CD14-positive monocyte (primary cell): ENCODE data around the gene FOXRED1. TPM values are rescaled to one million over a fixed set of nuclear protein-coding genes. Genes with fewer than 3 reads are reported as not detected.
"Not testable (repeated sequence)": the region's sequence is repeated elsewhere in the genome, so short reads cannot be mapped to it uniquely, and the experiment has no call there.

ENCODE experiments used
- DNase-seq, 3 donors: peaks; one replicate each; pipeline ENCODE4 v3.0.0-alpha.2; 2011 to 2022
- H2AFZ ChIP-seq: 2 replicates; pipeline ENCODE4 v1.6.0; 2012; ENCODE audit warnings: mild to moderate bottlenecking, low read depth, low read length, inconsistent platforms; ENCODE audit not compliant: insufficient read depth, poor library complexity, severe bottlenecking
- H3K27ac ChIP-seq, 2 donors: 1 replicate in 1 of 2; 2 replicates in 1 of 2; pipeline ENCODE4 v1.5.1; 2012 to 2013; ENCODE audit warnings: low read length in 2 of 2, control low read depth in 1 of 2, inconsistent platforms in 1 of 2, low read depth in 1 of 2, mild to moderate bottlenecking in 1 of 2
- H3K27me3 ChIP-seq, 2 donors: one replicate each; pipeline versions ENCODE4 v1.6.0 to v1.6.1; 2011 to 2013; ENCODE audit warnings: low read length in 2 of 2; ENCODE audit not compliant: control insufficient read depth in 2 of 2, insufficient read depth in 2 of 2
- H3K36me3 ChIP-seq, 2 donors: replicated peaks in 1 of 2; 1 replicate in 1 of 2; 2 replicates in 1 of 2; pipeline versions ENCODE4 v1.5.1 to v1.6.1; 2012 to 2013; ENCODE audit warnings: low read length in 2 of 2, control low read depth in 1 of 2, inconsistent platforms in 1 of 2, mild to moderate bottlenecking in 1 of 2; ENCODE audit not compliant: insufficient read depth in 2 of 2, control insufficient read depth in 1 of 2
- H3K4me1 ChIP-seq, 2 donors: 1 replicate in 1 of 2; 2 replicates in 1 of 2; pipeline versions ENCODE4 v1.5.1 to v1.6.1; 2012 to 2013; ENCODE audit warnings: low read length in 2 of 2, control low read depth in 1 of 2, inconsistent platforms in 1 of 2, mild to moderate bottlenecking in 1 of 2, moderate library complexity in 1 of 2; ENCODE audit not compliant: insufficient read depth in 2 of 2, control insufficient read depth in 1 of 2
- H3K4me2 ChIP-seq: replicated peaks from 2 replicates; pipeline ENCODE3; 2012; ENCODE audit warnings: low read length, moderate library complexity, mild to moderate bottlenecking; ENCODE audit not compliant: poor library complexity, severe bottlenecking; ENCODE audit errors: extremely low read depth
- H3K4me3 ChIP-seq, 3 experiments: fragments of 200-600 bp in 1 of 3; sonication (generic) in 1 of 3; replicated peaks in 1 of 3; 1 replicate in 2 of 3; 2 replicates in 1 of 3; pipeline ENCODE4 v1.5.1; 2011 to 2013; ENCODE audit warnings: low read length in 3 of 3, mild to moderate bottlenecking in 3 of 3, control low read depth in 2 of 3, low read depth in 2 of 3, inconsistent platforms in 1 of 3, moderate library complexity in 1 of 3
- H3K79me2 ChIP-seq: 2 replicates; pipeline ENCODE4 v1.6.0; 2012; ENCODE audit warnings: mild to moderate bottlenecking, control low read depth, inconsistent platforms, low read length, moderate library complexity; ENCODE audit not compliant: insufficient read depth
- H3K9ac ChIP-seq: 2 replicates; pipeline ENCODE4 v1.6.0; 2017; ENCODE audit warnings: low read length, mild to moderate bottlenecking; ENCODE audit not compliant: insufficient read depth, poor library complexity, severe bottlenecking
- H3K9me3 ChIP-seq, 2 donors: replicated peaks in 1 of 2; 1 replicate in 1 of 2; 2 replicates in 1 of 2; pipeline versions ENCODE4 v1.5.1 to v1.6.1; 2012 to 2013; ENCODE audit warnings: low read length in 2 of 2, control low read depth in 1 of 2; ENCODE audit not compliant: control insufficient read depth in 1 of 2, insufficient read depth in 1 of 2
- H4K20me1 ChIP-seq: 2 replicates; pipeline ENCODE4 v1.6.0; 2012; ENCODE audit warnings: mild to moderate bottlenecking, low read length, control low read depth, moderate library complexity; ENCODE audit not compliant: insufficient read depth
- H3K27ac Mint-ChIP-seq, 7 donors: one replicate each; pipeline ENCODE4 v1.8.0; 2020; ENCODE audit warnings: mild to moderate bottlenecking in 7 of 7, mixed read lengths in 7 of 7, moderate library complexity in 6 of 7, inconsistent platforms in 2 of 7
- H3K27me3 Mint-ChIP-seq, 3 donors: one replicate each; pipeline ENCODE4 v1.8.0; 2021 to 2022; ENCODE audit warnings: low read depth in 3 of 3, mild to moderate bottlenecking in 3 of 3, mixed read lengths in 3 of 3, moderate library complexity in 3 of 3, inconsistent platforms in 1 of 3
- H3K36me3 Mint-ChIP-seq, 2 donors: one replicate each; pipeline ENCODE4 v1.8.0; 2020; ENCODE audit warnings: mixed read lengths in 2 of 2, inconsistent platforms in 1 of 2, mild to moderate bottlenecking in 1 of 2
- H3K4me1 Mint-ChIP-seq: one replicate; pipeline ENCODE4 v1.8.0; 2020; ENCODE audit warnings: mild to moderate bottlenecking, mixed read lengths
- H3K4me3 Mint-ChIP-seq, 2 donors: one replicate each; pipeline ENCODE4 v1.8.0; 2020; ENCODE audit warnings: mild to moderate bottlenecking in 2 of 2, mixed read lengths in 2 of 2, moderate library complexity in 1 of 2
- H3K9me3 Mint-ChIP-seq, 7 donors: one replicate each; pipeline ENCODE4 v1.8.0; 2020 to 2022; ENCODE audit warnings: mixed read lengths in 7 of 7, mild to moderate bottlenecking in 6 of 7, moderate library complexity in 6 of 7, inconsistent platforms in 2 of 7
- CTCF ChIP-seq: fragments of 200-600 bp; IDR thresholded peaks from one replicate; pipeline ENCODE4 v1.8.0; 2022; ENCODE audit warnings: antibody characterized with exemption, mild to moderate bottlenecking
- WGBS: methylation state at CpG from one replicate; pipeline ENCODE4 v1.1.5; 2013; ENCODE audit warnings: missing lambda C conversion rate; ENCODE audit not compliant: insufficient coverage; 5-methylcytosine and 5-hydroxymethylcytosine counted together
- intact Hi-C, 2 donors: fragments of 100-400 bp; cut with micrococcal nuclease; formaldehyde crosslinking; loops; one replicate each; pipeline versions ENCODE4 v1.15.0 to v1.15.1; 2023
- polyA plus RNA-seq, 3 donors: library from polyadenylated mRNA; depleted of rRNA in 1 of 3; unstranded in 2 of 3; stranded (reverse) in 1 of 3; fragments of 300-500 nt in 2 of 3; fragments of >200 nt in 1 of 3; fragmentation: Illumina TruSeq in 2 of 3; gene quantifications; 1 replicate in 2 of 3; 2 replicates in 1 of 3; pipeline ENCODE4 v1.2.3, GENCODE V29; 2012 to 2021

Gene FOXRED1
- polyA plus RNA-seq, 3 donors = 15.2 to 18.0 (median 15.4) TPM

- H3K4me2 ChIP-seq = no peak overlapping the region
- peaks cover 4 to 29% of the 10 kb centered on the region in 2 donors for H3K36me3 ChIP-seq
- Mint-ChIP-seq H3K36me3 (peaks cover 21 to 36% of the 10 kb centered on the region in 2 donors), H3K27ac (peak overlapping the region in 1 of 7 donors; percentile 44), H3K4me1 (peaks cover 49% of the 10 kb centered on the region), H3K9me3 (no peaks in the 10 kb centered on the region), H3K4me3 (no peak overlapping the region), H3K27me3 (peaks cover 0 to 2% (median 0%) of the 10 kb centered on the region in 3 donors)
- H2AFZ ChIP-seq = no peak overlapping the region
- no peaks in the 10 kb centered on the region for H3K9me3 ChIP-seq
- no peak overlapping the region for H3K9ac ChIP-seq
- no peak for TF ChIP-seq CTCF
- H3K27me3 ChIP-seq = no peaks in the 10 kb centered on the region
- H3K79me2 ChIP-seq = peaks cover 30% of the 10 kb centered on the region
- intact Hi-C loops = no loop called here
- no peak overlapping the region for H3K4me3 ChIP-seq
- no CpG with 5 or more reads among the region's 5 CpGs for WGBS
- no peak overlapping the region for H3K27ac ChIP-seq
- DNase-seq = no peak
- H3K4me1 ChIP-seq = peaks cover 43 to 51% of the 10 kb centered on the region in 2 donors
- H4K20me1 ChIP-seq = no peaks in the 10 kb centered on the region
Observed at GRCh38 chr11:126307706-126308105, 38.8 kb downstream of the FOXRED1 start.

GRCh38 chr11:126308271-126308671, 39.3 kb downstream of the FOXRED1 start:
- TF ChIP-seq CTCF = no peak
- Histone ChIP-seq H4K20me1 (no peaks in the 10 kb centered on the region), H3K4me3 (no peak overlapping the region), H2AFZ (no peak overlapping the region), H3K4me2 (no peak overlapping the region), H3K9ac (no peak overlapping the region), H3K4me1 (peaks cover 47 to 53% of the 10 kb centered on the region in 2 donors), H3K36me3 (peaks cover 4 to 29% of the 10 kb centered on the region in 2 donors), H3K9me3 (no peaks in the 10 kb centered on the region), H3K27ac (no peak overlapping the region), H3K27me3 (no peaks in the 10 kb centered on the region), H3K79me2 (peaks cover 36% of the 10 kb centered on the region)
- Mint-ChIP-seq H3K9me3 (no peaks in the 10 kb centered on the region), H3K27me3 (peaks cover 0 to 2% (median 0%) of the 10 kb centered on the region in 3 donors), H3K4me3 (no peak overlapping the region), H3K36me3 (peaks cover 21 to 32% of the 10 kb centered on the region in 2 donors), H3K4me1 (peaks cover 51% of the 10 kb centered on the region), H3K27ac (no peak overlapping the region)
- intact Hi-C loops = no loop called here
- 92% methylated on average over 3 of the region's 4 CpGs for WGBS
- no peak for DNase-seq

GRCh38 chr11:126308771-126309170, 39.8 kb downstream of the FOXRED1 start:
- H3K27me3 Mint-ChIP-seq, H3K27me3 ChIP-seq, H3K27ac Mint-ChIP-seq, H3K4me3 ChIP-seq, DNase-seq, H4K20me1 ChIP-seq, H3K4me2 ChIP-seq, H3K27ac ChIP-seq, H2AFZ ChIP-seq, intact Hi-C loops, H3K9me3 Mint-ChIP-seq, H3K4me3 Mint-ChIP-seq, H3K9me3 ChIP-seq, H3K9ac ChIP-seq: not testable (repeated sequence)
- Histone ChIP-seq H3K36me3 (peaks cover 4 to 29% of the 10 kb centered on the region in 2 donors), H3K79me2 (peaks cover 37% of the 10 kb centered on the region), H3K4me1 (peaks cover 47 to 53% of the 10 kb centered on the region in 2 donors)
- H3K36me3 Mint-ChIP-seq = peaks cover 21 to 32% of the 10 kb centered on the region in 2 donors
- no CpG with 5 or more reads among the region's 4 CpGs for WGBS
- H3K4me1 Mint-ChIP-seq = peaks cover 53% of the 10 kb centered on the region
